KMS-11 (cell line): ENCODE results near the gene ZNF780A.

ENCODE experiments used
- H2AFZ ChIP-seq: fragments of 200-600 bp; sonication (generic); 2 replicates; pipeline ENCODE4 v1.6.1; 2016; ENCODE audit warnings: antibody characterized with exemption, mixed run types, low read depth
- H3K27ac ChIP-seq: fragments of 200-600 bp; sonication (generic); 2 replicates; pipeline ENCODE4 v1.6.1; 2016; ENCODE audit warnings: mild to moderate bottlenecking, mixed run types
- H3K27me3 ChIP-seq: fragments of 200-600 bp; sonication (generic); 2 replicates; pipeline ENCODE4 v1.6.1; 2017; ENCODE audit warnings: mild to moderate bottlenecking, low read depth, mixed run types, moderate library complexity; ENCODE audit not compliant: insufficient read depth
- H3K36me3 ChIP-seq: fragments of 200-600 bp; sonication (generic); 2 replicates; pipeline ENCODE4 v1.6.1; 2017; ENCODE audit warnings: mild to moderate bottlenecking, mixed run types; ENCODE audit not compliant: insufficient read depth
- H3K4me1 ChIP-seq: fragments of 200-600 bp; sonication (generic); 2 replicates; pipeline ENCODE4 v1.6.1; 2016; ENCODE audit warnings: mild to moderate bottlenecking, low read depth, mixed run types; ENCODE audit not compliant: poor library complexity, severe bottlenecking
- H3K4me2 ChIP-seq: fragments of 200-600 bp; sonication (generic); 2 replicates; pipeline ENCODE4 v1.7.0; 2016; ENCODE audit warnings: mild to moderate bottlenecking, mixed run types
- H3K4me3 ChIP-seq: fragments of 200-600 bp; sonication (generic); IDR thresholded peaks from 2 replicates; pipeline ENCODE4 v1.6.1; 2017; ENCODE audit warnings: low read depth, low read length, mixed read lengths; ENCODE audit not compliant: insufficient read depth
- H3K79me2 ChIP-seq: fragments of 200-600 bp; sonication (generic); 2 replicates; pipeline ENCODE4 v1.6.1; 2016; ENCODE audit warnings: low read depth, mixed run types; ENCODE audit not compliant: insufficient read depth
- H3K9ac ChIP-seq: fragments of 200-600 bp; sonication (generic); 2 replicates; pipeline ENCODE4 v1.6.1; 2016; ENCODE audit warnings: mild to moderate bottlenecking, mixed run types
- H4K20me1 ChIP-seq: fragments of 200-600 bp; sonication (generic); 2 replicates; pipeline ENCODE4 v1.6.1; 2016; ENCODE audit warnings: mild to moderate bottlenecking, mixed run types; ENCODE audit not compliant: insufficient read depth
- TF ChIP-seq, protein P1 (sequence below): fragments of 200-600 bp; sonication (generic); conservative IDR thresholded peaks from 2 replicates; pipeline ENCODE4 v1.6.1; 2017; ENCODE audit warnings: low read depth, mild to moderate bottlenecking, antibody characterized with exemption, low read length, moderate library complexity, mixed read lengths

The ZNF780A gene

DNA sequence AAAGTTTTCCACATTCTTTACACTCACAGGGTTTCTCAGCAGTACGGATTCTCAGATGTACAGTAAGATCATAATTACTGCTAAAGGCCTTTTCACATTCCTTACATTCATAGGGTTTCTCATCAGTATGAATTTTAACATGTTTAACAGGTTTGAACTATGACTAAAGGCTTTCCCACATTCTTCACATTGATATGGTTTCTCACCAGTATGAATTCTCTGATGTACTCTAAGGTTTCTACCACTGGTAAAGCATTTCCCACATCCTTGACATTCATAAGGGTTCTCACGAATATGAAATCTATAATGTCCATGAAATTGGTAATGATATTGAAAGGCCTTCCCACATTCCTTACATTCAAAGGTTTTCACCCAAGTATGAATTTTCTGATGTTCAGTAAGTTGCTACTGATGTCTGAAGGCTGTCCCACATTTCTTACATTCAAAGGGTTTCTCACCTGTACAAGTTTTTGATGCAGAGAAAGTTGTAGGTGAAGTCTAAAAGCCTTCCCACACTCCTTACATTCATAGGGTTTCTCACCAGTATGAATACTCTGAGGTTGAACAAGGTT is 56.7 kb downstream of the ZNF780A start:
- Histone ChIP-seq H3K27ac (no peak overlapping the region), H3K36me3 (no peaks in the 10 kb centered on the region), H3K79me2 (no peaks in the 10 kb centered on the region), H3K4me1 (no peaks in the 10 kb centered on the region), H3K4me3 (no peak overlapping the region), H3K9ac (no peak overlapping the region), H3K27me3 (no peaks in the 10 kb centered on the region), H2AFZ (no peak overlapping the region), H3K4me2 (no peak overlapping the region), H4K20me1 (no peaks in the 10 kb centered on the region)
- TF ChIP-seq, protein P1, sequence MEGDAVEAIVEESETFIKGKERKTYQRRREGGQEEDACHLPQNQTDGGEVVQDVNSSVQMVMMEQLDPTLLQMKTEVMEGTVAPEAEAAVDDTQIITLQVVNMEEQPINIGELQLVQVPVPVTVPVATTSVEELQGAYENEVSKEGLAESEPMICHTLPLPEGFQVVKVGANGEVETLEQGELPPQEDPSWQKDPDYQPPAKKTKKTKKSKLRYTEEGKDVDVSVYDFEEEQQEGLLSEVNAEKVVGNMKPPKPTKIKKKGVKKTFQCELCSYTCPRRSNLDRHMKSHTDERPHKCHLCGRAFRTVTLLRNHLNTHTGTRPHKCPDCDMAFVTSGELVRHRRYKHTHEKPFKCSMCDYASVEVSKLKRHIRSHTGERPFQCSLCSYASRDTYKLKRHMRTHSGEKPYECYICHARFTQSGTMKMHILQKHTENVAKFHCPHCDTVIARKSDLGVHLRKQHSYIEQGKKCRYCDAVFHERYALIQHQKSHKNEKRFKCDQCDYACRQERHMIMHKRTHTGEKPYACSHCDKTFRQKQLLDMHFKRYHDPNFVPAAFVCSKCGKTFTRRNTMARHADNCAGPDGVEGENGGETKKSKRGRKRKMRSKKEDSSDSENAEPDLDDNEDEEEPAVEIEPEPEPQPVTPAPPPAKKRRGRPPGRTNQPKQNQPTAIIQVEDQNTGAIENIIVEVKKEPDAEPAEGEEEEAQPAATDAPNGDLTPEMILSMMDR: no peak

DNA sequence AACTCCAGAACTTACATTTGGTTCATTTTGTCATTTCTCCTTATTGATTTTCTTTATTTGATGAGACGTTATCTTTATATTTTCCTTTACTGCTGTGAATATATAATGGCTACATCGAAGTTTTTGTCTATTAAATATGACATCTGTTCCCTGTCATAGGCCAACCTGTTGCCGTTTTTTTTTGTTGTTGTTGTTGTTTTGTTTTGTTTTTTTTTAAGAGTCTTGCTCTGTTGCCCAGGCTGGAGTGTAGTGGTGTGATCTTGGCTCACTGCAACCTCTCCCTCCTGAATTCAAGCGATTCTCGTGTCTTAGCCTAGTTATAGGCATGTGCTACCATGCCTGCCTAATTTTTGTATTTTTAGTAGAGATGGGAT is 64.2 kb downstream of the ZNF780A start:
- Histone ChIP-seq H3K4me1 (no peaks in the 10 kb centered on the region), H3K27ac (no peak overlapping the region), H3K4me2 (no peak overlapping the region), H3K79me2 (no peaks in the 10 kb centered on the region), H3K27me3 (no peaks in the 10 kb centered on the region), H2AFZ (no peak overlapping the region), H3K36me3 (no peaks in the 10 kb centered on the region), H4K20me1 (no peaks in the 10 kb centered on the region), H3K4me3 (no peak overlapping the region), H3K9ac (no peak overlapping the region)
- TF ChIP-seq, protein P1: no peak

DNA sequence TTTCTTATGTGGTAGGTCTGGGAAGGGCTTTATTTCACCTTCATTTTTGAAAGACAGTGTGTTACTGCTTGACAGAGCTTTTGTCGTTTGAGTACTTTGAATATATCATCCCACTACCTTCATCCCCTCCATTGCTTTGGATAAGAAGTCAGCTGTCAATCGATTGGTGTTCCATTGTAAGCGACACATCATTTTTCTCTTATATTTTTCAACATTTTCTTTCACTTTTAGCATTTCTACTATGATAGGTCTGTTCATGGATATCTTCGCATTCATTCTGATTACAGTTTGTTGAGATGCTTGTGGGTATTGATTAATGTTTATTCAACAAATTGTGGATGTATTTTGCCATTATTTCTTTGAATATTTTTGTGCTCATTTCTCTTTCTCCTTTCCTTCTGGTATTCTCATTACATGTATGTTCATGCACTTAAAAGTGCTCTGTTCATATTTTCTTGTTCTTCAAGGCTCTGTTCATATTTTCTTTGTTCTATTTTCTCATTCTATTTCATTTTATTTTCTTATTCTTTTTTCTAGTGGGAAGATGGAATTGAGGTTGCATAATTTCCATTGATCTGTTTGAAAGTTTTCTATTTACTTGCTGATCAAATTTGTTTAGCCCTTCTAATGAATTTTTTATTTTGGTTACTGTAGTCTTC is 64.7 kb downstream of the ZNF780A start:
- H3K4me1 ChIP-seq: no peaks in the 10 kb centered on the region
- H3K36me3 ChIP-seq: no peaks in the 10 kb centered on the region
- H3K9ac ChIP-seq: no peak overlapping the region
- H2AFZ ChIP-seq: no peak overlapping the region
- H3K27me3 ChIP-seq: no peaks in the 10 kb centered on the region
- H3K79me2 ChIP-seq: no peaks in the 10 kb centered on the region
- no peak overlapping the region for H3K27ac ChIP-seq
- TF ChIP-seq, protein P1: no peak
- H3K4me3 ChIP-seq: no peak overlapping the region
- no peaks in the 10 kb centered on the region for H4K20me1 ChIP-seq
- H3K4me2 ChIP-seq: no peak overlapping the region

DNA sequence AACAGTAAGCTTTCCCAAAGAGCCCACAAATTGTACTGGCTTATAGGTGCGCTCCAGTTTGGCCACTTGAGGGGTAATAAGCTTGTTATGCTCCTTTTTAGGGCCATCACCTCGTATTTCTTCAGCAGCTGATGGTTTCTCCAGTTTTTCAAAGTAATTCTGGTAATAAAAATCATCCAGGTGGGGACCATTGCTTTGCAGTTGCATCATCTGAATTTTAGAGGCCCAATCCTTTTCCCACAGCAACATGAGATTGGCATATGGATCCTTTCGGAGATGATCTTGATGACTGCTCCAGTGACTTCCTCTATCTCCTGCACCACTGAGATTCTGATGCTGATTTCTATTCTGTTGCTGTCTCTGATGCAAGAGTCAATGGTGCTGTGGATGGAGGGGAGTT is 66.8 kb downstream of the ZNF780A start:
- no peaks in the 10 kb centered on the region for H3K79me2 ChIP-seq
- H3K4me2 ChIP-seq: no peak overlapping the region
- no peak overlapping the region for H2AFZ ChIP-seq
- H3K36me3 ChIP-seq: no peaks in the 10 kb centered on the region
- TF ChIP-seq, protein P1: no peak
- H3K27me3 ChIP-seq: no peaks in the 10 kb centered on the region
- H3K4me3 ChIP-seq: no peak overlapping the region
- H3K9ac ChIP-seq: no peak overlapping the region
- no peak overlapping the region for H3K27ac ChIP-seq
- no peaks in the 10 kb centered on the region for H3K4me1 ChIP-seq
- H4K20me1 ChIP-seq: no peaks in the 10 kb centered on the region
